H1 (cell line): ENCODE data around the gene WDR41. TPM values are rescaled to one million over a fixed set of nuclear protein-coding genes. Genes with fewer than 3 reads are reported as not detected.

ENCODE experiments used
- BRCA1 ChIP-seq: IDR thresholded peaks from 2 replicates; pipeline ENCODE4 v1.6.1; 2012; ENCODE audit warnings: low read depth, low read length, improper control_type of control experiment
- CHD2 ChIP-seq: IDR thresholded peaks from 2 replicates; pipeline ENCODE4 v1.6.1; 2012; ENCODE audit warnings: low read length, improper control_type of control experiment
- SRF ChIP-seq: IDR thresholded peaks from 2 replicates; pipeline ENCODE4 v1.6.1; 2011; ENCODE audit warnings: mild to moderate bottlenecking, low read depth, low read length, moderate library complexity
- TAF1 ChIP-seq: IDR thresholded peaks from 2 replicates; pipeline ENCODE4 v1.6.1; 2011; ENCODE audit warnings: mild to moderate bottlenecking, low read depth, low read length
- polyA plus RNA-seq, 7 experiments: library from polyadenylated mRNA; depleted of rRNA in 3 of 7; stranded (reverse) in 5 of 7; unstranded in 2 of 7; fragments of >200 nt in 5 of 7; fragments of 200-250 nt in 2 of 7; gene quantifications; 1 replicate in 5 of 7; 2 replicates in 1 of 7; 4 replicates in 1 of 7; pipeline versions ENCODE4 v1.2.1 to v1.2.3, GENCODE V29; 2011 to 2013; ENCODE audit warnings: missing spikeins in 2 of 7, mixed read lengths in 2 of 7
- total RNA-seq: library from RNA; stranded (reverse); fragmentation: NEBNext Ultra II Directional; extraction: Animal tissue kit (Norgen Biotek cat#: 25700); gene quantifications from 2 replicates; pipeline ENCODE4 v1.2.1, GENCODE V29; 2021
- TF ChIP-seq, protein P1 (sequence below): IDR thresholded peaks from 2 replicates; pipeline ENCODE4 v1.6.1; 2012; ENCODE audit warnings: low read length, inconsistent platforms

WDR41 gene
- total and polyA plus RNA-seq, 2 of the 8 experiments (the other 6 are each of a cell fraction or from before 2014, with no cell fraction given), result 16.4 to 44.9 TPM

DNA sequence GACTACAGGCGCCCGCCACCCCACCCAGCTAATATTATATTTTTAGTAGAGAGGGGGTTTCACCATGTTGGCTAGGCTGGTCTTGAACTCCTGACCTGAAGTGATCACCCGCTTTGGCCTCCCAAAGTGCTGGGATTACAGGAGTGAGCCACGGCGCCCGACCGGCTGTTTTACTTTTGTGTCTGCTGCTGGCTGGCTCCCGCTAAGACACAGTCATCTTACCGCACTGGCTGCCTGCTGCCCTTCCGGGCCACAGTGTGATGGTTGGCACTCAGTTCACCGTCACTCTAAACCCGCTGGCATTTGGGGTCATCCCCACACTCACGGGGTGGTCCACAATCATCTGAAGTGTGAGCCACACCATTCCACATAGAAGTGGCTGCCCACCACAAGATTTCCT lies 93.7 kb downstream of the WDR41 start (continued):
- TF ChIP-seq, protein P1, sequence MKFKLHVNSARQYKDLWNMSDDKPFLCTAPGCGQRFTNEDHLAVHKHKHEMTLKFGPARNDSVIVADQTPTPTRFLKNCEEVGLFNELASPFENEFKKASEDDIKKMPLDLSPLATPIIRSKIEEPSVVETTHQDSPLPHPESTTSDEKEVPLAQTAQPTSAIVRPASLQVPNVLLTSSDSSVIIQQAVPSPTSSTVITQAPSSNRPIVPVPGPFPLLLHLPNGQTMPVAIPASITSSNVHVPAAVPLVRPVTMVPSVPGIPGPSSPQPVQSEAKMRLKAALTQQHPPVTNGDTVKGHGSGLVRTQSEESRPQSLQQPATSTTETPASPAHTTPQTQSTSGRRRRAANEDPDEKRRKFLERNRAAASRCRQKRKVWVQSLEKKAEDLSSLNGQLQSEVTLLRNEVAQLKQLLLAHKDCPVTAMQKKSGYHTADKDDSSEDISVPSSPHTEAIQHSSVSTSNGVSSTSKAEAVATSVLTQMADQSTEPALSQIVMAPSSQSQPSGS, result no peak
- TF ChIP-seq TAF1, result no peak
- no peak for TF ChIP-seq CHD2
- no peak for TF ChIP-seq BRCA1
- no peak for TF ChIP-seq SRF
